Measurements from ENCODE around the gene ODF4.

ODF4 gene, protein sequence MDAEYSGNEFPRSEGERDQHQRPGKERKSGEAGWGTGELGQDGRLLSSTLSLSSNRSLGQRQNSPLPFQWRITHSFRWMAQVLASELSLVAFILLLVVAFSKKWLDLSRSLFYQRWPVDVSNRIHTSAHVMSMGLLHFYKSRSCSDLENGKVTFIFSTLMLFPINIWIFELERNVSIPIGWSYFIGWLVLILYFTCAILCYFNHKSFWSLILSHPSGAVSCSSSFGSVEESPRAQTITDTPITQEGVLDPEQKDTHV

DNA sequence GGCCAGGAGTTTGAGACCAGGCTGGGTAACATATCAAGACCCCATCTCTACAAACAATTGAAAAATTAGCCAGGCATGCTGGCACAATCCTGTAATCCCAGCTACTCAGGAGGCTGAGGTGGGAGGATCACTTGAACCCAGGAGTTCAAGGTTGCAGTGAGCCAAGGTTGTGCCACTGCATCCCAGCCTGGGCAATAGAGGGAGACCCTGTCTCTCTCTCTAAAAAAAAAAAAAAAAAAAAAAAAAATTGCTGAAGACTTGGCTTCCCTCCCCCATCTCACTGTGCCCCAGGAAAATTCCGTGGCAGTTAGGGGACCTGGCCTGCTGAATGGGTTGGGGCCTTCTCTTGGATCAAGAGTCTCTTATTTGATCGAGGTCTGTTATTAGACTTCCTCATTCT, at the start of gene ODF4:
TSS of gene ODF4 (plus strand) at position 301 of the 400 bp plus-strand sequence. CDS start 212 bp downstream, outside the sequence.
- DNase-seq (ENCODE audit: low spot score), result no peak

DNA sequence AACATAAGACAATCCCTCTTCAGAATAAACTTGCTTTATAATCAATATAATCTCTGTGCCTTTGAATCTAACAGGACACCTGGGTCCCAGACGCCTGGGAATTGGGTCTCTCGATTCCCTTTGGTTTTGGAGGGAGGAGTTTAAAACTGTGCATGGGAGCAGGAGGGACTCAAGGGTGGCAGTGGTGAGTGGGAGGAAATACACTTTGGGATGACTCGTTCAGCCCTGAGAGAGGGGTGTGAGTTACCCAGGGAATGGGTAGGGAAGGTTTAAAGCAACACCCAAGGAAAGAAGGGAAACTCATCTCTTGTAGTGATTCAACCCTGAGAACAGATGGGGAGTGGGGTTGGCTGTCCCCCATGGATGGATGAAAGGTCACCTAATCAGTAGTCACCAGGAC, 49.6 kb upstream of the ODF4 start:
- DNase-seq (ENCODE audit: low spot score), result no peak

DNA sequence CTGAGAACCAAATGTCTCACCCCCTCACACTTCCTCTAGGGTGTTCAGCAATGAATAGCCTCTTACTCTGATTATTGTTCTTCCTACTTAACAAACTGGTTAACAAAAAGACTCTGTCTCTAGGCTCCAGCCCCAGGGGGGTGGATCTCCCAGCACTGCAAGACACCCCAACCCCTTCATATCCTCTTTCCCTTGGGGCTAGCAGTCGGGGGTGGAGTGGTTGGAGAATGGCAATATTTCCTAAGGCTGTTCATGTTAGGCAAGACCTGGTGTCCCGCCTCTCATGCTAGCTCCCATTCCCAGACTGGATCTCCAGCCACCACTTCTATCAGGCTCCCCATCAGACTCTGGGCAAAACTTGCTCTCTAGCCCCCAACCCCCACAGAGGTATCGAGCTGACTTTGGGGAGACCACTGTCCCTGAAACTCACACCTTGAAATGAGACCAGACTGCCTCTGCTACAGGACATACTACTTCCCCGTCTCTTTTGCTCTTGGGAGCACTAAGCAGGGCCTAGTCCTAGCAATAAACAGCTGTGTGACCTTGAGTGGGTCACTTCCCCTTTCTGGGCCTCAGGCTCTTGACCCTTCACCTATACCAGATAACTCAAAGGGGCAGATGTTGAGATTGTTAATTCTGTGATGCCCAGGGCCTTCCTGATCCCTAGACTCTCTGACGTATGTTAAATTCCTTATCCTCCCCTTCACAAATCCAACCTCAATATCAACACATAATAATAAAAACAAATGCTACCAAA, 46.8 kb upstream of the ODF4 start:
- DNase-seq (ENCODE audit: low spot score), result no peak

DNA sequence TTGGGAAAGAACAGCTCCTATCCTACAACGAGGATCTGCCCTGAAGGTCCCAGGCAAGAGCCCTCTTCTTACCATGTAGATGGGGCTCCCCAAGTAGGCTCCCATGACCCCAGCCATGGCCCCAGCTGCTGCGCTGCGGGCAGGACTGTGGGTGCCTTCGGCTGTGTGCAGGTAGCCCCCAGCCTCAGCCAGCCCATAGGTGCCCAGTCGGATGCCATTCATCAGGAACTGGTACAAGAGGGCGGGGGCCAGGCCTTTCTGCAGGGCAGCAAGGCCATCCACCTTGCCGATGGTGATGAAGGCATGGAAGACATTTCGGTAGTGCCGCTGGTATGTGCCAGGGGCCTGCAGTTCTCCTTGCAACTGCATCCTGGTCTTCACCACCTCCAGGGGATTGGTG, 45.3 kb upstream of the ODF4 start:
- DNase-seq (ENCODE audit: low spot score), result no peak

DNA sequence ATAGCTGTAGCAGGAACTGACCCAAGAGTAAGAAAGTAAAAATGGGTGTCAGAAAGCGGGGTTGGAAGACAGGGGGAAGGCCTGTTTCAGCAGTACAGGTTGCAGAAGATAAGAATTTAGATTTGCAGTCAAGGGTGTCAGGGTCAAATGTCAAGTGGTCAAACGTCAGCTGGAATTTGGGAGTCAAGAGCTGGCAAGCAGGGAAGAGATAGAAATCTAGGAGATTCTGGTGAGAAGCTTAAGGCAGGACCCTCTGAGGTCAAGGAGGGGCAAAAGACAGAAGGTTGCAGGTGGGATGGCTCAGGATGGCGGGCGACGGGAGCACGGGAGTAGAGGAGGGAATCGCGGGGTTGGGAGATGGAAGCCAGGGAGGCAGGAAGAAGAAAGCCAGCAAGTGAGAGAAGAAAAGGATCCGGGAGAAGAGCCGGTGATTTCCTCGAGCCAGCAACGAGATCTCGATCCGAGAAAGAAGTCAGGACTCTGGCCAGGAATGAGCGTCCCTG, 44.8 kb upstream of the ODF4 start:
- no peak for DNase-seq (ENCODE audit: low spot score)

DNA sequence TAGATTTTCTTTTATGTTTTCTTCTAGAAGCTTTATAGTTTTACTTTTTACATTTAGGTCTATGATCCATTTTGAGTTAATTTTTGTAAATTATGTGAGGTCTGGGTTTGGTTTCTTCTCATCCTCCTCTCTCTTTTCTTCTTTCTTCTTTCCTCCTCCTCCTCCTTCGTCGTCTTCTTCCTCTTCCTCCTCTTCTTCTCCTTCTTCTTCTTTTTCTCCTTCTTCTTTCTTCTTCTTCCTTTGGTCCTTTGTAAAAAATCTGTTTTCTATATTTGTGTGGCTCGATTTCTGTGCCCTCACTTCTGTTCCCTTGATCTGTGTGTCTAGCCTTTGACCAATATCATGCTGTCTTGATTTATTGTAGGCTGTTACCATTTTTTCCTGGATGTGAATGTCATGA, 39.4 kb upstream of the ODF4 start:
- DNase-seq (ENCODE audit: low spot score), result no peak

DNA sequence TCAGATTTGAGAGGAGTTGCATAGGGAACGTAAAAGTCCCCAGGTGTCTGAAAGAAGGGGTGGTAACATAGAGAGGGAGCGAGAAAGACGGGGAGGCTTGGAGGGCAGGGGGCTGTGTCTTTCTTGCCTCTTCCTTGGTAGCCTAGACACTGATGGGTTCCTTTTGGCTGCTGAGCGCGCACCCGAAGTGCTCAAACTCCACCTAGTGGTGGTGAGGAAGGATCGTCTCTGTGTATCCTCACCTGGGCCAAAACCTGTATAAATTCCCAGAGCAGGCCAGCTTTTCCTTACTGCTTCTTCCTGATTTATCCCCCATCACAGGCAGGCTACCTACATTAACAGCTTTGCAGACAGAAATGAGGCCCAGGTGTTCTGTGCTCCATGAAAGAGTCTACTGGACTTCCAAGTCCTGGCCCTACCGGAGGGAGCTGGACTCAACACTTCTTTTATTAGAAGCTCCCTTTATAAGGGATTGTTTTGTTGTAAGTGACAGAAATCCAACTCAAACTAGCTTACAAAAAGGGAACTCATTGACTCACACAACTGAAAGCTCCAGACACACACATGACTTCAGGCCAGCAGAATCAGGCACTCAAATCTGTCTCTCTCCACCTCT, 38.9 kb upstream of the ODF4 start:
- DNase-seq (ENCODE audit: low spot score), result peak; percentile 84

DNA sequence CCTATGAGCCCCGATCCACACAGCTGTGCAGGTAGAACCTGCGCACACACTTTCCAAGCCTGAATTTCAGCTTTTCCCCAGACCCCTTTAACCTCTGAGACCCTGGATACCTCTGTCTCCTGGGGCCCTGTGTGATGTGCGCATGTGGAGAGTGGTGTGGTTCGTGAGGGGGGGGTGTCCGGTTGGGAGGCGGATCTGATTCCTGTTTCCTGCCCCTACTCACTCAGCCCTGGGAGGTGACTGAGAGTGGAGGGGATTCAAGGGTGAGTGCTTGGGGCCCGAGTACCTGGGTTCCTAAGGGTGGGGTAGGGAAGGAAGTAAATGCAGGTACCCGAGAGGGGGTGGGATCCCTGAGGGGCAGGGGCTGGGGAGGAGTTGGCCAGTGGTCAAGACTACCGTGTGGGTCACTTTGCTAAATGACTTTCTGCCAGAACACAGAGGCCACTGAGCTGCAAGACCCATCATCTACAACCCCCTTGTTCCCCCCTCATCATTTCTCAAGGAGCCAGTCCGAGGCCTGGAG, 29.0 kb upstream of the ODF4 start:
- DNase-seq (ENCODE audit: low spot score), result no peak

DNA sequence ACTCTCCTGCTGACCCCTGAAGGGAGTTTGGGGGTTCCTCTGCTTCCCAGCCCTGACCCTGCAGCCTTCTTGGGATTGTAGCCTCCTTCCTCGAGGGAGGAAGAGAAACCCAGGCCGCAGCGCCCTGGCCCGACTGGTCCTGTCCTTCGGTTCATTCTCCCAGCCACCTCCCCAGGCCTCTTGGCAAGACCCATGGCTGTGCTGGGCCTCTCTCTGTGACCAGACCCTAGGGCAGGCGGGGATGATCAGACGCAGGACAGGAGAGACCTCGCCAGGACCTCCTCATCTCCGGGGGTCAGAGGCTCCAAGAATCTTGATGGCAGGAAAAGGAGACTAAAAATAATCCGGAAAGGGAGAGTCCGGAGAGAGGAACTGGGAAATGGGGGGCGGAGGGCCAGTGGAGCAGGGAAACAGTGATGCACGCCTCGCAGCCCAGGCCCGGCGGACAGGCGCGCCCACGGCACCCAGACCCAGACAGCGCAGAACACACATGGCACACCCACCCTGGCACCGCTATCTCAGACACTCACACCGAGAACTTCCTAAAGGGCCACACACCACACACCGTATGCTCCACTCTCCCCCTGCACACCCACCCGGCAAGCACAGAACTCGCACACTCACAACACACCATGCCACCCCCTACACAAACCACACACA, 28.4 kb upstream of the ODF4 start:
- no peak for DNase-seq (ENCODE audit: low spot score)

DNA sequence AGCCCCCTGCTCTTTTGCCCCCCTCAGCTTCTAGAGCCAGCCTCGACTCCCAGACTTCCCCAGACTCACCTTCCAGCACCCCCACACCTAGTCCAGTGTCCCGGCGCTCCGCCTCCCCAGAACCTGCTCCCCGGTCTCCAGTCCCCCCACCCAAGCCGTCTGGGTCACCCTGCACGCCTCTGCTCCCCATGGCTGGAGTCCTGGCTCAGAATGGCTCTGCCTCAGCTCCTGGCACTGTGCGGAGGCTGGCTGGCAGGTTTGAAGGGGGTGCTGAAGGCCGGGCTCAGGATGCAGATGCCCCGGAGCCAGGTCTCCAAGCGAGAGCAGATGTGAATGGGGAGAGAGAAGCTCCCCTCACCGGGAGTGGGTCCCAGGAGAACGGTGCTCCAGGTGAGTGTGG, 27.4 kb upstream of the ODF4 start:
- DNase-seq (ENCODE audit: low spot score), result no peak

DNA sequence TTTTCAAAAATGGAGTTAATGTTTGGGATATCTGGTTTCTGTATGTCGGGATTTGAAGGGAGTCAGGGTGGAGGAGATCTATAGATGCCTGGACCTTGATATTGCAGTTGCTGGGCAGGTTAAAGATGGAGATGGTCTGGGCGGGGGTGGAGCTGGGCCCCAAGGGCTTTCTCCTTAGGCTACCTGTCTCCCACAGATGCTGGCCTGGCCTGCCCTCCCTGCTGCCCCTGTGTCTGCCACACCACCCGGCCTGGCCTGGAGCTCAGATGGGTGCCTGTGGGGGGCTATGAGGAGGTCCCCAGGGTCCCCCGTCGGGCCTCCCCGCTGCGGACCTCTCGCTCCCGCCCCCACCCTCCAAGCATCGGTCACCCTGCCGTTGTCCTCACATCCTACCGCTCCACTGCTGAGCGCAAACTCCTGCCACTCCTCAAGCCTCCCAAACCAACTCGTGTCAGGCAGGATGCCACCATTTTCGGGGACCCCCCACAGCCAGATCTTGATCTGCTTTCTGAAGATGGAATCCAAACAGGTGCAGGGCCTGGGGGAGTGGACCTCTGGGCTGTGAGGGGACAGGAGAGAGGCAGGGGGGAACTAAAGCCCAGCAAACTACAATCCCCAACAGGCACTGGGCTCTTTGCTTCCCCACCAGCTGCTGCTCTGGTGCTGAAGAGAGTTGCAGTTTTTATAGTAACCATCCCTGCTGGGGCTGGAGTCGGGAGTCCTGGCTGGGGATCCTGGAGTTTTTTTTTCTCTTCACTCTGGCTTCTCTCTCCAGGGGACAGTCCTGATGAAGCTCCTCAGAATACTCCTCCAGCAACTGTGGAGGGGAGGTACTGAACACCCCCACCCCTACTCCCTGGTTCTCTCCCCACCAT, 26.7 kb upstream of the ODF4 start:
- no peak for DNase-seq (ENCODE audit: low spot score)

DNA sequence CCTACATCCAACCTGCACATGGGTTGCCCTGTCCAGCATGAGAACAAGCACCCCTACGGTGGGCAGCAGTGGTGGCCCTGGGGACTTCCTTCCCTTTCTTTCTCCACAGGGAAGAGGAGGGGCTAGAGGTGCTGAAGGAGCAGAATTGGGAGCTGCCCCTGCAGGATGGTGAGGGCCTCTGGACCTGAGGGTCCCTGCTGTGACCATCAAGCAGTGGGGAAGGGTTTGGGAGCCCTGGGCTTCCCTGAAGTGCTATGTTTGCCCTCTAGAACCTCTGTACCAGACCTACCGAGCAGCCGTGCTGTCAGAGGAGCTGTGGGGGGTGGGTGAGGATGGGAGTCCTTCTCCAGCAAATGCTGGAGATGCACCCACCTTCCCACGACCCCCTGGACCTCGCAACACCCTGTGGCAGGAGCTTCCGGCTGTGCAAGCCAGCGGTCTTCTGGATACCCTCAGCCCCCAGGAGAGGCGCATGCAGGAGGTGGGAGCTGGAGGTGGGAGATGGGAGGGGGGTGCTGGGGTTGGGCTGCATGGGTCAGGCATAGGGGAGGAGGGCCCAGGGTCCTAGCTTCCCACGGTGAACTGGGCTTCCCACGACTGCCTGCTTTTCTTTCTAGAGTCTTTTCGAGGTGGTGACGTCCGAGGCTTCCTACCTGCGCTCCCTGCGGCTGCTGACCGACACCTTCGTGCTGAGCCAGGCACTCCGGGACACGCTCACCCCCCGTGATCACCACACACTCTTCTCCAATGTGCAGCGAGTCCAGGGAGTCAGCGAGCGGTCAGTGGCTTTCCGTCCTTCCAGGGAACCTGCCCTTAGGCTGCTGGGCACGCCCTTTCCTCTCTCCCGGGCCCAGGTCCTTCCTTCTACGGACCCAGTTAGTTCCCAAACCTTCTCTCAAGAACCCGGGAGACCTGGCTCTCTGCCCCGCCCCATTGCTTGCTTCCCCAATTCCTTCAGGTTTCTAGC, 24.6 kb upstream of the ODF4 start:
- peak; percentile 62 for DNase-seq (ENCODE audit: low spot score)

DNA sequence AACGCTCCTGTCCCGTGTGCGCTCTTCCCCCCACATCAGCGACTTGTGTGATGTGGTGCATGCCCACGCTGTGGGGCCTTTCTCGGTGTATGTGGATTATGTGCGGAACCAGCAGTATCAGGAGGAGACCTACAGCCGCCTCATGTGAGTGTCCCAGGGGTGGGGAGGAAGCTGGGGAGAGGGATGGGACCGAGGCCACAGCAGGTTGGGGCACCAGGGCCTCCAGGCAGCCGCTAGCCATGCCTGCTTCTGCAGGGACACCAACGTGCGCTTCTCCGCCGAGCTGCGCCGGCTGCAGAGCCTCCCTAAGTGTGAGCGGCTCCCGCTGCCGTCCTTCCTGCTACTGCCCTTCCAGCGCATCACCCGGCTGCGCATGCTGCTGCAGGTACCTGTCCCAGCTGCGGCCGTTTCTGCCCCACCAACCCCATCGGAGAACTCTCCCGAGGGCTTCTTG, 23.8 kb upstream of the ODF4 start:
- DNase-seq (ENCODE audit: low spot score), result peak; percentile 67

DNA sequence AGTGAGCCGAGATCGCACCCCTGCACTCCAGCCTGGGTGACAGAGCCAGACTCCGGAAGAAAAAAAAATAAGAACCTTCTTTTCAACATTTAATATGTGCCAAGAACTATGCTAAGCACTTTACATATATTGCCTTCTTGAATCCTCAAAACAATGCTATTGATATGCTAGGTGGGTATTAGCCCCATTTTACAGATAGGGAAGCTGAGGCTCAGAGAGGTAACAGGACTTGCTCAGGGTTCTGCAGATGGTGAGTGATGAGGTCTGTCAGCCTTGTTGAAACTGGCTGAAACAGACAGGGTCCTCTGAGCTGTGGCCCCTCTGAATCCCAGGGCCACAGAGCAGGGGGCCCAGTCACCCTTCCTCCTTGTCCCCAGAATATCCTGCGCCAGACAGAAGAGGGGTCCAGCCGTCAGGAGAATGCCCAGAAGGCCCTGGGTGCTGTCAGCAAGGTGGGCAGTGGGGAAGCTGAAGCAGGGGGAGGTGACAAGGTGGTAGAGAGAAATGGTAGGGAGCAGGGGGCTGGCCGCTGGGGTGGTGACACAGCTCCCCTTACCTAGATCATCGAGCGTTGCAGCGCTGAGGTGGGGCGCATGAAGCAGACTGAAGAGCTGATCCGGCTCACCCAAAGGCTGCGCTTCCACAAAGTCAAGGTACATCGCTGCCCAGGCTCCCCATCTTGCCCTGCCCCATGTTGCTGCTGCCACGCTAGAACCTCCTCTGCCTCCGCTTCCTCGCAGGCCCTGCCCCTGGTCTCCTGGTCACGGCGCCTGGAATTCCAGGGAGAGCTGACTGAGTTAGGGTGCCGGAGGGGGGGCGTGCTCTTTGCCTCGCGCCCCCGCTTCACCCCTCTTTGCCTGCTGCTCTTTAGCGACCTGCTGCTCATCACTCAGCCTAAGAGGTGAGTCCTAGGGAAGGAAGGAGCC, 21.4 kb upstream of the ODF4 start:
- DNase-seq (ENCODE audit: low spot score), result no peak

DNA sequence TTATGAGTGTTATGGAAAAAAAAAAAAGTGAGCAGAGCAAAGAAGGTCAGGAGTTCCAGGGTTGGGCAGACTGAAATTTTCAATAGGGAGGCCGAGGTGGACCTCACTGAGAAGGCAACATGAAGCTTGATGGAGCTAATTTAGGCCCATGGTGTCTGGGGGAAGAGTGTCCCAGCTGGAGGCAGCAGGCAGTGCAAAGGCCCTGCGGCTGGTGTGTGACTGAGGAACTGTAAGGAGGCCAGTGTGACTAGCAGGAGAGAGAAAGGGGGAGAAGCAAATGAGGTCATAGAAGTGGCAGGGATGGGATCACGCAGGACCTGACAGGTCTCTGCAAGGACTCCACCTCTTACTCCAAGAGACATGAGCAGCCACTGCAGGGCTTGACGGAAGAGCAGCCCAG, 19.4 kb upstream of the ODF4 start:
- DNase-seq (ENCODE audit: low spot score), result no peak

DNA sequence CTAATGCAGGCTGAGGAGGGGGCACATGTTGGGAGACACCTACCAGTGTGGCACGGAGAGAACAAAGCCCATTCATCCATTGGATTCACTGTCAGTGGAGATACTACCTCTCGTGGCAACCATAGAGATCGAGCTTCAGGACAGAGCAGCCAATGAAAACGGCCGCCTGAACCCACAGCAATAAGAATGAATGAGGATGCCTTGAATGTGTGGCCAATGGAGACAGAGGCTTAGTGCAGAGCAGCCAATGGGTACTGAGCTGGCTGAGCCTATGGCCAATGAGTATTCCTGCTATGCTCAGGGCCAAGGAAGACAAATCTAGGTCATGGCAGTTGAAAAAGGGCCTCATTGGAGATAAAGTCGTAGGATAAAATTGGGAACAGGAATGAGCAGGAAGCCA, 18.6 kb upstream of the ODF4 start:
- no peak for DNase-seq (ENCODE audit: low spot score)

DNA sequence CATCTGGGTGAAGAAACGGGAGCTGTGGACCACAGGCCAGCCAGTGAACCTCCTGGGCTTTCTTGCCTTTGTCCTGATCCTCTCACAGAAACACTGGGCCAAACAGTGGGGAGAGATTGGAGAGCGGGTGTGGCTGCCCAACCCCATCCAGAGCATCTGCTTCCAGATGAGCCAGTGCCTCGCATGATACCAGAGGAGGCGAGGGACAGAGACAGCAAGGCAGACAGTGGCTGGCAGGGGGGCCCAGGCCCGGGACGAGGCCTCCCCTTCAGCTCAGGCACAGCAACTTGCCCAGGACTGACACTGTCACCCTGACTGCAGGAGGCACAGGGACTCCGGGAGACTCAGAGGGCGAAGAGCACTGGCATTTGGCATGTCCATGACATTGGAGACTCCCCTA, 17.6 kb upstream of the ODF4 start:
- no peak for DNase-seq (ENCODE audit: low spot score)

DNA sequence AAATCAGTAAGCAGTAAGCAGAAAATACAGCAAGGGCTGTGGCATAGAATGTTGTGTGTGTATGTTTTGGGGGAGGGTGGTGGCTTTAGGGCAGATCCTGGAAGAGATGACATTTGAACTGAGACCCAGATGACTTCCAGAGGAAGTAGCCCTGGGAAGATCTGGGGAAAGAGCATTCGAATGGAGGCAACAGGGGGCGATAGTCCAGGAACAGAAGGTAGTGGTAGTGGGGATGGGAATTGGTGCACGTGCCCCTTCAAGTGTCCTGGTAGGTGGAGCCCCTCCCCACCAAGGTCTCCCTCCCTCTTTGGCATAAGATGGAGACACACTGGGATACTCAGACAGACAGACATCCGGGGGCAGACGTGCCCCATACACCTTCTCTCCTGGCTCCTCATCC, 15.5 kb upstream of the ODF4 start:
- DNase-seq (ENCODE audit: low spot score), result no peak

DNA sequence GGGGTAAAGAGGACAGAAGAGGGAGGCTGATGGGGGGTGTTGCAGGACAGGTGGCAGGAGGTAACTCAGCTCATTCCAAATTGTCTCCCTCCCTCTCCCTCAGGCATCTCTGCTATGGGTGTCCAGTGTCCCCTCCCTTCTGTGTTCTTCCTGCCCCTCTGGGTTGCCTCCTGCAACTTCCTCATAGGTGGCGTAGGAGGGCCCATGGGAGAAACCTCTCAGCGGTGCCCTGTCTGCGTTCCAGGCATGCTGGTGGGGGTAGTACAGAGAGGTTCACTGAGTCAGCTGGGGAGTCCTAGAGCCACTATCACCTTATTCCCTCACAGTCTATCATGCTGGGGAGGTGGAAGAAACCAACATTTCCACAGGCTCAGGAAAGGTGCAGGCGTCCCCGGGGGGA, 14.7 kb upstream of the ODF4 start:
- no peak for DNase-seq (ENCODE audit: low spot score)

All from iPS-NIHi11 (cell line).